Measurements from ENCODE around the gene IQGAP2.

IQGAP2 gene

DNA sequence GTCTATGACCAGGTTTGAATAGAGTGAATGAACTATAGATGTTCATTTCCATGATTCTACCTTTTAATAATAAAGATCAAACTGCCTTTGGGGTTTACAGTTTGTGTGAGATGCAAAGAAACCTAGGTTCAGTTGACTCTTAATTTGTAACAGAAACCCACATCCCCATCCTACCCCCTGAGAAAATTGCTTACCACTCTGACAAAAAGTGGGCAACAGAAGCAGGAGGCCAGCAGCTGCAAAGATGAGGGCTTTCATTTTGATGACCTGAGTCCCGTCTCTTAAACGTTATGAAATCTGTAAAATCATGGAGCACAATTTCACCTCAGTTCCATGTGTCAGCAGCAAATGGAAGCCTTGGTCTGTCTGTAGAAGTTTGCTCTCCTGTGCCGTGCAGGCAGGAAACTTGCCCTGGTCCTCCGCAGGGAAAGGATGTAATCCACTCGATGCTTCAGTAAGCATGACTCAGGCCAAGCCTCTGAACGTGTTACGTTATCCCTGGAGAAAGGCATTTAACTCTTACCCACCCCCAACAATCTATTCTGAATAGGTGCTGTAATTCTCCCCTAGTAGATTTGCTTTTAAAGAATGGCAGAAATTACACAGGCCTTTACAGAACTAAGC is 220.0 kb downstream of the IQGAP2 start, which contains the start of gene F2RL2:
F2RL2 (minus strand) TSS at position 431 of the 624 bp plus-strand sequence; CDS start at position 258, 173 bp downstream.
- H3K9me3 ChIP-seq (ENCODE audit: control insufficient read depth, insufficient read depth, low read length) = no peaks in the 10 kb centered on the region
- H3K27me3 ChIP-seq (ENCODE audit: control insufficient read depth, low read length) = no peaks in the 10 kb centered on the region
- H3K9me2 ChIP-seq (replicated peaks; ENCODE audit: control insufficient read depth, low read length) = no peaks in the 10 kb centered on the region
- TF ChIP-seq, protein P1, sequence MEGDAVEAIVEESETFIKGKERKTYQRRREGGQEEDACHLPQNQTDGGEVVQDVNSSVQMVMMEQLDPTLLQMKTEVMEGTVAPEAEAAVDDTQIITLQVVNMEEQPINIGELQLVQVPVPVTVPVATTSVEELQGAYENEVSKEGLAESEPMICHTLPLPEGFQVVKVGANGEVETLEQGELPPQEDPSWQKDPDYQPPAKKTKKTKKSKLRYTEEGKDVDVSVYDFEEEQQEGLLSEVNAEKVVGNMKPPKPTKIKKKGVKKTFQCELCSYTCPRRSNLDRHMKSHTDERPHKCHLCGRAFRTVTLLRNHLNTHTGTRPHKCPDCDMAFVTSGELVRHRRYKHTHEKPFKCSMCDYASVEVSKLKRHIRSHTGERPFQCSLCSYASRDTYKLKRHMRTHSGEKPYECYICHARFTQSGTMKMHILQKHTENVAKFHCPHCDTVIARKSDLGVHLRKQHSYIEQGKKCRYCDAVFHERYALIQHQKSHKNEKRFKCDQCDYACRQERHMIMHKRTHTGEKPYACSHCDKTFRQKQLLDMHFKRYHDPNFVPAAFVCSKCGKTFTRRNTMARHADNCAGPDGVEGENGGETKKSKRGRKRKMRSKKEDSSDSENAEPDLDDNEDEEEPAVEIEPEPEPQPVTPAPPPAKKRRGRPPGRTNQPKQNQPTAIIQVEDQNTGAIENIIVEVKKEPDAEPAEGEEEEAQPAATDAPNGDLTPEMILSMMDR (IDR thresholded peaks at IDR 0.05; ENCODE audit: low read depth, low read length, poor library complexity, severe bottlenecking) = no peak
- TF ChIP-seq EZH2phosphoT487 (IDR thresholded peaks at IDR 0.05; ENCODE audit: borderline replicate concordance, low read length) = no peak
- H3K36me3 ChIP-seq (ENCODE audit: control insufficient read depth, low read length) = peaks cover 10% of the 10 kb centered on the region
- no peak within 1 kb of the TSS for H3K4me3 ChIP-seq (ENCODE audit: low read length)
- no peaks in the 10 kb centered on the region for H3F3A ChIP-seq (ENCODE audit: control insufficient read depth, insufficient read depth)
- H3K27ac ChIP-seq (ENCODE audit: low read depth, low read length) = no peak within 1 kb of the TSS
- H3K79me2 ChIP-seq (ENCODE audit: control insufficient read depth, low read length) = no peaks in the 10 kb centered on the region
- no peaks in the 10 kb centered on the region for H4K20me1 ChIP-seq (ENCODE audit: control insufficient read depth, insufficient read depth, low read depth, low read length)
- peaks cover 6% of the 10 kb centered on the region for H3K4me1 ChIP-seq (ENCODE audit: control insufficient read depth, low read length)
- no peak within 1 kb of the TSS for H3K4me2 ChIP-seq (ENCODE audit: low read length)

DNA sequence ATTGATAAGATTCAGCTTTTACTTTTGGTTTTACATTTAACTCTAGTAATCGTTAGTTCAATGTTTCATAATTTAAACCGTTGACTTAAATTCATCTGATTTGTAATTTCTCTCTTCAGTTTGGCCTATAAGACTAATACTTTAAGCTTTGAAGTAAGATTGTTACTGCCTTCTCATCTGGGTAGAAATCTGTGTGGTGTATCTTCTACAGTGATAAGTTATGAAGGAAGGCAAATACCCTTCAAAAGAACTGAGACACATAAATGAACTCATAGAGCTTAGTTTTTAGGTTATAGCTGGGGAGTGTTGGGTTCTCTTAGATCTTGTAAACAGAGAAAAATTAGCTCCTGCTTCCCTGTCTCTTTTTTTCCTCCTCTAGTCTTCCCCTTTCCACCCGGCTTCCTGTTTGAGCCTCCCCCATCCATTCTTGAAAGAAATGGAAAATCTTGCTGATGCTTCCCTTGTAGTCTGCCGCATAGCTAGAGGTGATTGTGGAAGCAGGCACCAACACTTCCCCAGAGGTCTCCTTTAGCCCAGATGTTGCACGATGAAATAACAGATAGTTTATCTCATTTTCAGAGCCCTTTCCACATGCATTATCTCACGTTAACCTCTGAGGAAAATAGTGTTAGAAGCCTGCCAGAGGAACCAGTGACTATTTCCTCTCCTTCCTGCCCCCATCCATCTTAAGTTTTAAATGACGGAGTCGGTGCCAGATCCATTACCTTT is 222.2 kb downstream of the IQGAP2 start:
- Histone ChIP-seq H3K4me3 (ENCODE audit: low read length) (no peak overlapping the region), H3K9me3 (ENCODE audit: control insufficient read depth, insufficient read depth, low read length) (no peaks in the 10 kb centered on the region), H3F3A (ENCODE audit: control insufficient read depth, insufficient read depth) (no peaks in the 10 kb centered on the region), H3K9me2 (replicated peaks; ENCODE audit: control insufficient read depth, low read length) (no peaks in the 10 kb centered on the region), H3K27me3 (ENCODE audit: control insufficient read depth, low read length) (no peaks in the 10 kb centered on the region), H3K79me2 (ENCODE audit: control insufficient read depth, low read length) (no peaks in the 10 kb centered on the region), H4K20me1 (ENCODE audit: control insufficient read depth, insufficient read depth, low read depth, low read length) (no peaks in the 10 kb centered on the region), H3K27ac (ENCODE audit: low read depth, low read length) (no peak overlapping the region), H3K36me3 (ENCODE audit: control insufficient read depth, low read length) (peaks cover 14% of the 10 kb centered on the region), H3K4me2 (ENCODE audit: low read length) (no peak overlapping the region), H3K4me1 (ENCODE audit: control insufficient read depth, low read length) (peaks cover 25% of the 10 kb centered on the region)
- no peak for TF ChIP-seq EZH2phosphoT487 (IDR thresholded peaks at IDR 0.05; ENCODE audit: borderline replicate concordance, low read length)
- TF ChIP-seq, protein P1 (IDR thresholded peaks at IDR 0.05; ENCODE audit: low read depth, low read length, poor library complexity, severe bottlenecking) = no peak

DNA sequence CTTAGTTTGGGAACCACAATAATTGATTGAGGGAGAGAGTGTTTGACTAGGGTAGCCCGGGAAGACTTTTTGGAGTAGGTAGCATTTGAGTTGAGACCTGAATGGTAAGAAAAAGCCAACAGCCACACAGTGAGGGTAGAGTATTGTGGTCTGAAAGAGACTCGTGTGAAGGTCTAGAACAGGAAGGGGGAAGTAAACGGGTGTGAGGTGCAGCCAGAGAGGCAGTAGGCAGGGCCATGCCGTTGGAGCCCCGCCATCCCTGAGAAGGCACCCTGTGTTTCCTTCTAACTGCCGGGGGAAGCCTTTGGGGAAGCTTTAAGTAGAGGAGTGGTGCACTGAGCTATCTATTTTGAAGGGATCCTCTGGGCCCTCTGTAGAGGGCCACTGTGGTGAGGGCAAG is 223.7 kb downstream of the IQGAP2 start:
- TF ChIP-seq, protein P1 (IDR thresholded peaks at IDR 0.05; ENCODE audit: low read depth, low read length, poor library complexity, severe bottlenecking) = no peak
- TF ChIP-seq EZH2phosphoT487 (IDR thresholded peaks at IDR 0.05; ENCODE audit: borderline replicate concordance, low read length) = no peak
- Histone ChIP-seq H3K9me3 (ENCODE audit: control insufficient read depth, insufficient read depth, low read length) (no peaks in the 10 kb centered on the region), H3K4me1 (ENCODE audit: control insufficient read depth, low read length) (peaks cover 25% of the 10 kb centered on the region), H3K4me3 (ENCODE audit: low read length) (no peak overlapping the region), H3K4me2 (ENCODE audit: low read length) (no peak overlapping the region), H3K79me2 (ENCODE audit: control insufficient read depth, low read length) (no peaks in the 10 kb centered on the region), H4K20me1 (ENCODE audit: control insufficient read depth, insufficient read depth, low read depth, low read length) (no peaks in the 10 kb centered on the region), H3K9me2 (replicated peaks; ENCODE audit: control insufficient read depth, low read length) (no peaks in the 10 kb centered on the region), H3F3A (ENCODE audit: control insufficient read depth, insufficient read depth) (no peaks in the 10 kb centered on the region), H3K36me3 (ENCODE audit: control insufficient read depth, low read length) (peaks cover 18% of the 10 kb centered on the region), H3K27ac (ENCODE audit: low read depth, low read length) (no peak overlapping the region), H3K27me3 (ENCODE audit: control insufficient read depth, low read length) (no peaks in the 10 kb centered on the region)

All from DOHH2 (cell line).